Measurements from ENCODE around the gene KRTAP9-9.
"Not testable (repeated sequence)": the region's sequence is repeated elsewhere in the genome, so short reads cannot be mapped to it uniquely, and the experiment has no call there.

DNA sequence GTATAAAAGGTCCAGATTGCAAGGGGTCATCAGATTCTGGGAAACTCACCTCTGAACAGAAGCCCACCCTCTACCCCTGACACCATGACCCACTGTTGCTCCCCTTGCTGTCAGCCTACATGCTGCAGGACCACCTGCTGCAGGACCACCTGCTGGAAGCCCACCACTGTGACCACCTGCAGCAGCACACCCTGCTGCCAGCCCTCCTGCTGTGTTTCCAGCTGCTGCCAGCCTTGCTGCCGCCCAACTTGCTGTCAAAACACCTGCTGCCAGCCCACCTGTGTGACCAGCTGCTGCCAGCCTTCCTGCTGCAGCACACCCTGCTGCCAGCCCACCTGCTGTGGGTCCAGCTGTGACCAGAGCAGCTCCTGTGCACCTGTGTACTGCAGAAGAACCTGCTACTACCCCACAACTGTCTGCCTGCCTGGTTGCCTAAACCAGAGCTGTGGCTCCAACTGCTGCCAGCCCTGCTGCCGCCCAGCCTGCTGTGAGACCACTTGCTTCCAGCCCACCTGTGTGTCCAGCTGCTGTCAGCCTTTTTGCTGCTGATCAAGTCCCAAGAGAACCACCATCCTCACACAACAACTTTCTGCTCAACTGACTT, 5.4 kb upstream of the KRTAP9-9 start, which contains the start of gene KRTAP9-4:
- not testable (repeated sequence) for TF ChIP-seq EZH2 (IDR thresholded peaks at IDR 0.05; ENCODE audit: insufficient read depth, low read length)
- TF ChIP-seq, protein P1, sequence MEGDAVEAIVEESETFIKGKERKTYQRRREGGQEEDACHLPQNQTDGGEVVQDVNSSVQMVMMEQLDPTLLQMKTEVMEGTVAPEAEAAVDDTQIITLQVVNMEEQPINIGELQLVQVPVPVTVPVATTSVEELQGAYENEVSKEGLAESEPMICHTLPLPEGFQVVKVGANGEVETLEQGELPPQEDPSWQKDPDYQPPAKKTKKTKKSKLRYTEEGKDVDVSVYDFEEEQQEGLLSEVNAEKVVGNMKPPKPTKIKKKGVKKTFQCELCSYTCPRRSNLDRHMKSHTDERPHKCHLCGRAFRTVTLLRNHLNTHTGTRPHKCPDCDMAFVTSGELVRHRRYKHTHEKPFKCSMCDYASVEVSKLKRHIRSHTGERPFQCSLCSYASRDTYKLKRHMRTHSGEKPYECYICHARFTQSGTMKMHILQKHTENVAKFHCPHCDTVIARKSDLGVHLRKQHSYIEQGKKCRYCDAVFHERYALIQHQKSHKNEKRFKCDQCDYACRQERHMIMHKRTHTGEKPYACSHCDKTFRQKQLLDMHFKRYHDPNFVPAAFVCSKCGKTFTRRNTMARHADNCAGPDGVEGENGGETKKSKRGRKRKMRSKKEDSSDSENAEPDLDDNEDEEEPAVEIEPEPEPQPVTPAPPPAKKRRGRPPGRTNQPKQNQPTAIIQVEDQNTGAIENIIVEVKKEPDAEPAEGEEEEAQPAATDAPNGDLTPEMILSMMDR (IDR thresholded peaks at IDR 0.05; ENCODE audit: insufficient read depth, low read depth, low read length) = not testable (repeated sequence)

Measured in astrocyte (in vitro differentiated cells and primary cell).